ENCODE data around the gene SPEM1.
"Not testable (repeated sequence)": the region's sequence is repeated elsewhere in the genome, so short reads cannot be mapped to it uniquely, and the experiment has no call there.

SPEM1 gene

DNA sequence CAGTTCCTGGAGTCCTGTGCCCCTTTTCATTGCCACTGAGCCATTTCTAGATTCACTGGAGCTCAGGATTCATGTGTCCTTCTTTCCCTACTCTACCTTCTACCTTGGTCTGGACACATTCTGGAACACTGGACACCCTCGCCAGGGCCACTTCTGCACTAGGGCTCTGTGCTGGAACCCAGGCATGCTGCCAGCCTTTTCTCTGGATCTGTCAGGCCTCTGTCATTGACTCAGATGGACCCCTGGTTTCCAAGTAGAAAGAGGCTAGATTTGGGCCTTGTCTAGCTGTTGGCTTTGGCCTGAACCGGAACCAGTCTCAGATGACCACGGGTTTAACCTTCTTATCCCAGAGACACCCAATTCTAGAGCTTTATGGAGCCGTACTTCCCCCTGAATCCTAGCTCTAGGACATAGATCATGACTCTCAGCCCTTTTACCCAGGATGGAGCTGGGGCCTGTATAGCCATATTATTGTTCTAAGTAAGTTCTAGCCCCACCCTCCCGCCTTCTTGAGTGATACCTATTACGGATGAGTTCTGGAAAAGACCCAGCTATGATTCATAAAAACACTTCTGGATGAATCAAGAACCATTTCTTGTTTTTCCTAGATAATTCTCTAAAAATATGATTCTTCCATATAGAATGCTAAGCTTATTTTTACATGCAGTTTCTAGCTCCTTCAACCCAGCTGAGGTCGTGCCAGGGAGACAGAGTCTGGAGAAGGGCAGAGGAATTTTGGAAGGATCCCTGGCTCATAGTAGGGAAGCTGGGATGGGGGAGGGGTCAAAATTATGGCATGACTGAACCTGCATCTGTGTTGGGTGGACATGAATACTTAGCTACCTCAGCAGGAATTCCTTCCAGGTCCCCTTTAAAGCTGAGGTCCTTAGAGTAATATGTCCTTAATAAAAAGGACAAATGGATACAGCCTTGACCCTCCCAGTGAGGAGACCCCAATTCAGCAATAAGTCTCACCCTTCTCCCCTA, 23.7 kb downstream of the SPEM1 start:
- no peak for DNase-seq

GRCh38 chr17:7444682-7445618, 24.8 kb downstream of the SPEM1 start, which contains the start of gene CHRNB1:
Gene CHRNB1, plus strand, starts transcription at chr17:7445061. Its CDS starts 67 bp downstream, at chr17:7445128.
- DNase-seq, result no peak

- DNase-seq, result no peak
Observed at GRCh38 chr17:7445619-7445968, 25.5 kb downstream of the SPEM1 start.

- DNase-seq, result no peak
Observed at GRCh38 chr17:7448461-7448860, 28.3 kb downstream of the SPEM1 start.

GRCh38 chr17:7459961-7460545, 39.9 kb downstream of the SPEM1 start:
- no peak for DNase-seq

GRCh38 chr17:7460850-7461660, 40.9 kb downstream of the SPEM1 start:
- DNase-seq, result no peak

DNA sequence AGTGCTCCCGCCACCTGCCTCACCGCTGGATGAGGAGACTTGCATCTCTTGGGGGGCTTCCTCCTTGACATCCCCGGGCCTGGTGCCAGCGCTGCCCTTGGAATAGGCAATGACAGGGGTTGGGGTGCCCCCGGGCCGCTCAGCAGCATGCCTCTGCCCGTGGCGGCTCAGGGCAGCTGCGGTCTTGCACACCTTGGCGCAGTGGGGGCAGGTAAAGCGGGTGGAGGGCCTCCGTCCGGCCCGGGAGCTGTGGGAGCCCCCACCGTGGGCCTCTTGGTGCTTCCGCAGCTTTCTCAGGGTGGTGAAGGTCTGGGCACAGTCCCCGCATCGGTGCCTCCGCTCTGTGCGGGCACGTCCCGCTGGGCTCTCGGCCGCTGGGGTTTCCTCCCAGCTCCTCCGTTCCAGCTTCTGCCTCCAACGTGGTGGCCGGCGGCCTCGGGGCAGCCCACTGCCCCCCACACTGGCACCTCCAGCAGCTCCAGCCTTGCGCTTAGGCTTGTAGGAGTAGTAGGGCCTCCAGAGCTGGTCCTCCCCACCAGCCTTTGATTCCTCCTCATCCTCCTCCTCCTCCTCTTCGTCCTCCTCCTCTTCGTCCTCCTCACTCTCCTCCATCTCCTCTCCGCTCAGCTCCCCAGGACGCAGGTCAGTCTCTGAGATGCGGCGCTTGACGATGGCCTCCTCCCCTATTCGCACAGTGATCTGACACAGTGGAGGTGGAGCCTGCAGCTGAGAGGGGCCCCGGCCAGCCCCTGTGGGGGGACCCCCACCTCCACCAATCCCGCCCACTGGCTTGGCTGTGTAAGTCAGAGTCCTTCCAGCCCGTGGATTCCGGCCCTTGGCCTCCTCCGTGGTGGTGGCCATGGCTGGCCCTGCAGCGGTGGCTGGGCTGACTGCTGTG, 42.6 kb downstream of the SPEM1 start:
- DNase-seq, result no peak

- DNase-seq, result no peak
Observed at GRCh38 chr17:7463372-7463846, 43.3 kb downstream of the SPEM1 start.

DNA sequence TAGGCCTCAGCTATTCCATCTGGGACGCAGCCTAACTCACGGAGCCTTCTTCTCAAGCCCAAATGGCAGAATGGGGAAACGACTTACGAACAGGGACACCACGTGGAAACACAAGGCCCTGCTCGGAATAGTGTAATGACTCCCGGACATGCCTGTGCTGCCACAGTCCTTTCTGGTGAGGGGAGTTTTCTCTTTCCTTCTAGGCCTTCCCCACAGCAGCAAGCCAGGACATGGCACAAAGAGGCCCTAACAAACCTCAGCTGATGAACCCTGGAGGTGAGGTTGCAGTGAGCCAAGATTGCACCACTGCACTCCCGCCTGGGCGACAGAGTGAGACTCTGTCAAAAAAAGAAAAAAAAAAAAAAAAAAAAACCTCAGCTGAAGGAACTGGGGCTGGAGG, 44.0 kb downstream of the SPEM1 start:
- no peak for DNase-seq

- no peak for DNase-seq
Observed at GRCh38 chr17:7465597-7466275, 45.6 kb downstream of the SPEM1 start.

DNA sequence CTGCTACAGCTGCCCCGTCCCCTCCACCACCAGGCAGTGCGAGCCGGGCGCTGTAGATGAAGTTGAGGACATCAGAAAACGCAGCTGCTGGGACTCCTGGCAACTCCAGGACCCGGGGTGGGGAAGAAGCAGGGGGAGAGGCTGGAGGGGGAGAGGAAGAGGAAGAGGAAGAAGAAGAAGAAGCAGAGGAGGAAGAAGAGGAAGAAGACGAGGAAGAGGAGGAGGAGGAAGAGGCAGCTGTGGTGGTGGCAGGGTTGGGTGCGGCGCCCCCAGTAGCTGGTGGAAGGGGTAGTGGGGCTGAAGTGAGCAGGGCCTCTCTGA, 46.2 kb downstream of the SPEM1 start:
- no peak for DNase-seq

GRCh38 chr17:7466639-7467341, 46.7 kb downstream of the SPEM1 start:
- no peak for DNase-seq

GRCh38 chr17:7467498-7467897, 47.4 kb downstream of the SPEM1 start:
- no peak for DNase-seq

DNA sequence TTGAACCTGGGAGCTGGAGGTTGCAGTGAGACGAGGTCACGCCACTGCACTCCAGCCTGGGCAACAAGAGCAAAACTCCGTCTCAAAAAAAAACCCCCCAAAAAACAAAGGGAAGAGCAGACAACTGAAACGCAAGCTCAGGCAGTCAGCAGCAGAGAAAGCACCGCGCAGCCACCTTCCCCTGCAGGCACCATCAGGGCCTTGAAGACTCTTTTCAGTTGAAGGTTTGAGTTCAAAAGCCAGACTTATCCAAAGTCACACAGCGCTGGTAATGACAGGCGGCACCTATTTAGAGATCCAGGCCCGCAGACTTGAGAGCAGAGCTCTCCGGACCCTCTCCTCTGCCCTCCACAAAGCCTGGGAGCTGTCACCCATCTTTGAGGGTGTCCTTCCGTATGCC, 48.2 kb downstream of the SPEM1 start:
- DNase-seq, result no peak

DNA sequence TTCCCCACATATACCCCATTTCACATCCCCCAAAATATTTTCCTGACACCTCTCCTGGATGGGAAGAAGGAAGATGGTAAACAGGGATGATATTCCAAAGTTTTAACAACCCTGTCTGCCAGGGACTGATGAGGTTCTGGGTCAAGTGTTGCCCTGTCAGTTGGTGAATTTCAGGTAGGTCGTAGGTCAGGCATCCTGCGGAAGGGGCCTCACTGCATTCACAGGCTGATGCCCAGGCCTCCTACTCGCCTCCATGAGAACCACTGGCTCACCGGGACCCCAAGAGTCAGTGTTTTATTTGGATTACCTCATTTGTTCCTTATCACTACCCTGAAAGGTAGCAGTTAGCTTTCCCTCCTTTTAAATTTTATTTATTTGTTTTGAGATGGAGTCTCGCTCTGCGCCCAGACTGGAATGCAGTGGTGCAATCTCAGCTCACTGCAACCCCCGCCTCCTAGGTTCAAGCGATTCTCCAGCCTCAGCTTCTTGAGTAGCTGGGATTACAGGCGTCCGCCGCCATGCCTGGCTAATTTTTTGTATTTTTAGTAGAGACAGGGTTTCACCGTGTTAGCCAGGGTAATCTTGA, 48.8 kb downstream of the SPEM1 start:
- no peak for DNase-seq

- DNase-seq, result not testable (repeated sequence)
Observed at GRCh38 chr17:7469843-7470242, 49.7 kb downstream of the SPEM1 start.

DNA sequence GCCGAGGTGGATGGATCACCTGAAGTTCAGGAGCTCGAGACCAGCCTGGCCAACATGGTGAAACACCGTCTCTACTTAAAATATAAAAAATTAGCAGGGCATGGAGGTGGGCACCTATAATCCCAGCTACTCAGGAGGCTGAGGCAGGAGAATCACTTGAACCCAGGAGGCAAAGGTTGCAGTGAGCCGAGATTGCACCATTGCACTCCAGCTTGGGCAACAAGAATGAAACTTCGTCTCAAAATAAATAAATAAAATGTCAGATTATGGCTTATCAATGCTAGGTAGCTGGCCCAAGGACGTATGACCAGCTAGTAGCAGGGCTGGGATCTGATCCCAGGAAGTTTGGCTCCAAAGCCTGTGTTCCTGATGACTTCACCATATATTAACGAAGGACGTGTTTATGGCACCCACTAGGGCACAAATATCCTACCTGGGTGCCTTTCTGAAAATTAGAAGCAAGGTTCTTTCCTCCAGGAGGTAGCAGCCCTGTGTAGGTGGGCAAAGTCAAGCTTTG, 50.4 kb downstream of the SPEM1 start:
- not testable (repeated sequence) for DNase-seq

Measured in NCI-H2081 (cell line).